GM18858 (cell line): ENCODE data around the gene CEBPA.
A peak's percentile ranks its signal among the peaks of the same experiment; 100 is the strongest.

ENCODE experiments used
- ATAC-seq: cut with Tn5 transposase; IDR thresholded peaks from one replicate; pipeline ENCODE4 v1.9.1; 2021; ENCODE audit not compliant: unreplicated experiment

Gene CEBPA

DNA sequence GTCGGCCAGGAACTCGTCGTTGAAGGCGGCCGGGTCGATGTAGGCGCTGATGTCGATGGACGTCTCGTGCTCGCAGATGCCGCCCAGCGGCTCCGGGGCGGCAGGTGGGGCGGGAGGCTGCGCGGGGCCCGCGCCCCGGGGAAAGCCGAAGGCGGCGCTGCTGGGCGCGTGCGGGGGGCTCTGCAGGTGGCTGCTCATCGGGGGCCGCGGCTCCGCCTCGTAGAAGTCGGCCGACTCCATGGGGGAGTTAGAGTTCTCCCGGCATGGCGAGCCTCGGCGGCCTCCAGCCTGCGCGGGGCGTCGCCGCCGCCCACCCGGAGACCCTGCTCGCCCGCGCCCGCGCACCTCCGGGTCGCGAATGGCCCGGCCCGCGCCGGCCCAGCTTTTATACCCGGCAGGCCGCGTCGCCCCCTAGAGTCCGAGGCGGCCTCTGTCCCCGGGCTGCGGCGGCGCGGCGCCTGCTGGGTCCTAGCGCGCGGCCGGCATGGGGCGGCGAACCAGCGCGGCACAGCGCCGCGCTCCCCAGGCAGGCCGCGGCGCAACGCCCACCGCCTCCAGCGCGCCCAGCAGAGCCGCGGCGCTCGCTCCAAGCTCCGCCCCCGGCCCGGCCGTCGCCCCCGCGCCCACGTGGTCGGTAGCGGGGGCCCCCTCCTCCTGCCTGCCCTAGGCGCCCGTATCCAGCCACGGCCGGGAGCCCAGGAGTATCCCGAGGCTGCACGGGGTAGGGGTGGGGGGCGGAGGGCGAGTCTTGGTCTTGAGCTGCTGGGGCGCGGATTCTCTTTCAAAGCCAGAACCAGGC is at the start of gene CEBPA:
CEBPA (minus strand) TSS at position 360 of the 799 bp plus-strand sequence; CDS start at position 240, 120 bp downstream.
- ATAC-seq = peak; percentile 67

DNA sequence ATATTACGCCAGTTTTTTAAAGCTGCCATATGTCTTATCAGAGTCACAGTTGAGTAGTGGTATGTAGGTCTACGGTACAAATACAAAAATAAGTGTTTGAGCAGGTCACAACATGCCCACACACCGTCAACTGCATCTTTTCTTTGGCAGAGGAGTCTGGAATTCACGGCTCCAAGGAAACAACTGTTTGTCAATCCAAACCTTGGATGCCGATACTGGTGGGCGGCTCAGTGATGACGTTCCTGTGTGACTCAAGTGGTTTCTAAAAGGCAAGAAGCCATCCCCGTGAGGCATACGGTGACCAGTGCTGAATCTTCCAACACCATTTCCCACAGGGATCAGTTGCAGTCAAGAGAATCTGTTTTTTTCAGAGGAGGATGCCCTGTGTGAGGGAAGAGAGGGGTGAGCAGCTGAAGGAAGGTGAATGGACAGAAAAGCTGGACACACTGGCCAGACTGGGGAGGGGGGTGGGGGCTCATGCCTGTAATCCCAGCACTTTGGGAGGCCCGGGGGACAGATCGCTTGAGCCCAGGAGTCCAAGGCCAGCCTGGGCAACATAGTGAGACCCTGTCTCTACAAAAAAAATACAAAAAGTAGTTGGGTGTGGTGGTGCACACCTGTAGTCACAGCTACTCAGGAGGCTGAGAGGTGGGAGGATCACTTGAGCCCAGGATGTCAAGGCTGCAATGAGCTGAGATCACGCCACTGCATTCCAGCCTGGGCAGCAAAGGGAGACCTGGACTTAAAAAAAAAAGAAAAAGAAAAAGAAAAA is 48.4 kb upstream of the CEBPA start:
- ATAC-seq = no peak

DNA sequence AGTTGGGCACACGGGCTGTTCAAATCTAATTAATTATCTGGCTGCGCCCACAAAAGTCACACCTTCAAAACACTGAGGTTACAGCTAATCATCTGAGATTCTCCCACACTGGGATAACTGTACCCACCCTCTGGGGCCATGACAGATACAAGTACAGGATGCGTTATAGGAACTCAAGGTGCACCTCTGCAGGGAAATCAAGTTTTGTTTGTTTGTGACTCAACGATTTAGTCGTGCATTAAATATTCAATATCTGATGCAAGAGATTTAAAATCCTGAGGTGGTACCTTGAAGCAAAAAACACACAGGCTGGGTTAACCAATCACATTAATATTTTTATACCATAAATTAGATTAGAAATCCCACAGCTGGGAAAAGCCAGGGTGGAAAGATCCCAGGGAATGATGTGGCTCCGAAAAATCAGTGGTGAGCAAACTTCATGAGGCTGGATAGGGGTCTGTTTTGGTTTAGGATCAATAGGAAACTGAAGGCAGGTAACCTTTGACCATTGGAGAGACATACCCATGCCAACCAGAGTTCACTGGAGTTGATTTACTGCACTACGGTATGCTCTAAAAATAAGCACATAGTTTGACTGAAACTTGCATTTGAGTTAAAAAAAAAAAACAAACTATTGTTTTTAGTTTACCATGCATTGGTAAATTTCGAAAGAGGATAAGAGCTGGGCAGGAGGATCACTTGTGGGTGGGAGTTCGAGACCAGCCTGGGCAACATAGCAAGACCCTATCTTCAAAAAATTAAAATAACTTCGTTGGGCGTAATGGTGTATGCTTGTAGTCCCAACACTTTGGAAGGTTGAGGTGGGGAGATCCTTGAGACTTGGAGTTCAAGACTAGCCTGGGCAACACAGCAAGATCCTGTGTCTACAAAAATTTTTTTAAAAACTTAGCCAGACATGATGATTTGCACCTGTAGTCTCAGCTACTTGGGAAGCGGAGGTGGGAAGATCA is 47.3 kb upstream of the CEBPA start:
- ATAC-seq = no peak

DNA sequence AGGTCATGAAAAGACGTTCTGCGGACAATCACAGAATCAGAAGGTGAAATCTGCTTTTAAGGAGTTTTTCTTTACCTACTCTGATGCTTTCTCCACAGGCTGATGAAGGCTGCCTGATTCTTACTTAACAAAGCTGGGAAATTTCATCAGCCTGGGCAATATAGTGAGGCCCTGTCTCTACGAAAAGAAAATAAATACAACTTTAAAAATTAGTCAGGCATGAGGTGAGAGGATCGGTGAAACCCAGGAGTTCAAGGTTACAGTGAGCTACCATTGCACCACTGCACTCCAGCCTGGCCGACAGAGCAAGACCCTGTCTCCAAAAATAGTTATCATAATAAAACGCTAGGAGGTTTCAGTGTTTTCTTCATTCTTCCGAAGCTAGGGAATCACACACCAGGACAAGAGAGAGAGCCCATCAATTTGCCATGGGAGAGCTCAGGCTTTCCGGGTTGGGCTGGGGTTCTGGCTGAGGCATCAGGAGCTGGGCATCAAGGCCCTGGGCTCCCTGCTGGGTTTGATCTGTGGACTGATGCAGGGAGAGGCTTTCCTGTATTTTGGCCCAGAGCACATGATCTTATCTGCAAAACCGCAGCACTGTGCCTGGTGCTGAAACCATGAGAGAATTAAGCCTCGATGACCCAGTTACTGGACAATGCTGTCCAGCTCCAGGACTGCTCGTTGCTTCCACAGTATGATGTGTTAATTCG is 46.1 kb upstream of the CEBPA start:
- no peak for ATAC-seq

DNA sequence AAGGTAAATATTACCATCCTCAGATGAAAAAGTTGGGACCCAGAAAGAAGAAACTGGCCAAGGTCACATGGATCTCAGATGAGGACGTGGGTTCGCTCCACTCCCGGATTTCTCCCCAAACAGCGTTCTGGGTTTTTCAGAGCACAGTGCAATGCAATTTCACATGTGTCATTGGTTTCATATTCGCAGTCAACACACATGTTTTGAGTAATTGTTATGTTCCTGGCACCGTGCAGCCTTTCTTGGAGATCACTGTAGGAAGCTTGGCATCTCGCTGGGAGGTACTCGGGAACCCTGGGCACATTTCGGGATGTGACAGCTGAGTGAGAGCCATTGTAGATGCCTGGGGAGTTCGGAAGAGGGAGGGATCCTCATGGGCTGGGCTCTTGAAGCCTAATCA is 45.0 kb upstream of the CEBPA start:
- ATAC-seq = no peak

DNA sequence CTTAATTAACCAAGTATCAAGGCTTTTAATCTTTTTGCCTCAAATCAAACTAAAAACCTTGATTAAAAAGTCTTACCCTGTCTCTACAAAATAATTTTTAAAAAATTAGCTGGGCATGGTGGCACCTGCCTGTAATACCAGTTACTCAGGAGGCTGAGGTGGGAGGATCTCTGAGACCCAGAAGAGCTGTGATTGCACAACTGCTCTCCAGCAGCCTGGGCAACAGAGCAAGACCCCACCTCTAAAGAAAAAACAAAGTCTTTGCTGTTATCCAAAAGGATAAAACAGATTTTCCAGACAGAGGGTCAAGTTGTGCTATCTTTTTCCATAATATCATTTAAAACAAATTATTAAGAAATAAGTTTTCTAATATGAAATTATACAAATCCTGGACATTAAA is 44.3 kb upstream of the CEBPA start:
- no peak for ATAC-seq

DNA sequence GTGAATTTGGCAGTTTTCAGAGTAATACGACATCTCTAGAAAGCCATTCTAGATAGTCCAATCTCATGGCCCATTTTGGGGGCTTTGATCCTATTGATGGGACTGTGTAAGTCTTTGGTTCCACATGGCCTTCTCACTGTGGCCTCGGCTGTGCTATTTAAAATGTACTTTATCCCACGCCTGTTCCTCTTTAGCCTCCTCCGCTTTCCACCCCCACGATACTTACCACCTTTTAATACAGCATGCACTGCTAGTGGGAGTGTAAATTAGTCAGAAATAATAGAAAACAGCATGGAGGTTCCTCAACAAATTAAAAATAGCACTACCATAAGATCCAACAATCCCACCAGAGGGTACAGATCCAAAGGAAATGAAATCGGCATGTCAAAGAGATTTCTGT is 42.8 kb upstream of the CEBPA start:
- no peak for ATAC-seq

DNA sequence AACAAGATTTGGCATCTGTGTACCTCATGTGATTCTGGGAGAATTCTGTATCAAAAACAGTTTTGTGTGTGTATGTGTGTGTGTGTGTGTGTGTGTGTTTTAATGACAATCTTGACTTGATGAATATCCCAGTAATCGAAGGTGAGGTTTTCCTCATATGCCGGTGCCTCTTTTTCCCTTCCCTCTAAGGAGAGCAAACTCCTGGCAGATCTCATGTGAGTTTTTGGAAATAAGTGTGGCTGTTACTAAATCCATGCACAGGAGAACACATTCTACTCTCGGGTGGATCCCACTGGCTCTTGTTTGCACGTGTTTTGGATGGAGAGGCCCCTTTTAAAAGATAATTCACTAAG is 42.2 kb upstream of the CEBPA start:
- ATAC-seq = no peak

DNA sequence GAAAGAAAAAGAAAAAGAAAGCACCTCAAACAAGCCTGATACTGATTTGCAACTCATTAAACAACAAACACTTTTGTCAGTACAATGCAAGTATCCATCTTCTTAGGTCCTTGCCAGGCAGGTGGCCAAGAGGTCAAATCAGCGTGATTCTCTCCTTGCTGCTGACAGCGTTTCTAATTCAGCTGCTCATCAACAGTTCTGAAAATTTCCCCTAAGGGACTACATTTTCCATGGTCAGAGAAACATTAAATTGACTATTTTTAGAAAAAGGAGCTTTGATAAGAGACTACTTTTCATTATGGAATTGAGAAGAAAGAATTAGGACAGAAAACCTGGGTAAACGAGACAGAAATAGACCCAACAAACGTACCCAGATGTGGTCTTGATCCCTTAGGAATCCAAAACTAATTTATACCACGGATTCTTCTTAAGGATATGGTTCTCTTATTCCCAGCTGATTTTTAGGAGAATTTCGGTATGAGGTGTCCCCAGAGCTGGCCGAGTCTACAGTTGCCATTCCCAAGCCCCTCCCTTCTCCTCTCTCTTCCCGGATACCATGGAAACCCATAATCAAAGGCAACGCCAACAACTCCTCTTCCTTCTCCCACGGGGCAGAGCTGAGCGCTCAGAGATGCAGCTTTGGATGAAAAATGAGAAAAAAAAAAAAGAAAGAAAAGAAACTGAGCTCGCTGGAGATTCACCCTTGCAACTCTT is 41.7 kb upstream of the CEBPA start:
- no peak for ATAC-seq

DNA sequence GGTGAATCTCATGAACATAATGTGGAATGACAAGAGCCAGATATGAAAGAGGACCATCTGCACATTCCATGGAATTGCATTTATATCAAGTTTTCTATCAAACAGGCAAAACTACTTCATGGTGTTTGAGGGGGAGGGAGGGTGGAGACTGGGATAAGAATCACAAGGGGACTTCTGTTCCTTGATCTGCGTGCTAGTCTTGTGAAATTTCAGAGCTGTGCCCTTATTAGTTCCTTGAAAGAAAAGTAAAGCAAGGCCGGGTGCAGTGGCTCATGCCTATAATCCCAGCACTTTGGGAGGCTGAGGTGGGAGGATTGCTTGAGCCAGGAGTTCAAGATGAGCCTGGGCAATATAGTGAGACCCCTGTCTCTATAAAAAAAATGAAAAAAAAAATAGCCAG is 41.0 kb upstream of the CEBPA start:
- ATAC-seq = no peak

DNA sequence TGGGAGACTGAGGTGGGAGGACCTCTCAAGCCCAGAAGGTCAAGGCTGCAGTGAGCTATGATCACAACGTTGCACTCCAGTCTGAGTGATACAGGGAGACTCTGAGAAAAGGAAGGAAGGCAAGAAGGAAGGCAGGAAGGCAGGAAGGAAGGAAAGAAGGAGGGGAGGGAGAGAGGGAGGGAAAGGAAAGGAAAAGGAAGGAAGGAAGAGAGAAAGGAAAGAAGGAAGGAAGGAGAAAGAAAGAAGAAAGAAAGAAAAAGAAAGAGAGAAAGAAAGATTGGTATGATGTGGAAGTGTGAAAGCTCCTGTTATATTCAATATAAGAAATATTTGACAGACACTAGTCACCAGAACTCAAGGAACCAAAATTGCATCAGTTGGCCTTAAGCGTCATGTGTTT is 38.7 kb upstream of the CEBPA start:
- ATAC-seq = no peak

DNA sequence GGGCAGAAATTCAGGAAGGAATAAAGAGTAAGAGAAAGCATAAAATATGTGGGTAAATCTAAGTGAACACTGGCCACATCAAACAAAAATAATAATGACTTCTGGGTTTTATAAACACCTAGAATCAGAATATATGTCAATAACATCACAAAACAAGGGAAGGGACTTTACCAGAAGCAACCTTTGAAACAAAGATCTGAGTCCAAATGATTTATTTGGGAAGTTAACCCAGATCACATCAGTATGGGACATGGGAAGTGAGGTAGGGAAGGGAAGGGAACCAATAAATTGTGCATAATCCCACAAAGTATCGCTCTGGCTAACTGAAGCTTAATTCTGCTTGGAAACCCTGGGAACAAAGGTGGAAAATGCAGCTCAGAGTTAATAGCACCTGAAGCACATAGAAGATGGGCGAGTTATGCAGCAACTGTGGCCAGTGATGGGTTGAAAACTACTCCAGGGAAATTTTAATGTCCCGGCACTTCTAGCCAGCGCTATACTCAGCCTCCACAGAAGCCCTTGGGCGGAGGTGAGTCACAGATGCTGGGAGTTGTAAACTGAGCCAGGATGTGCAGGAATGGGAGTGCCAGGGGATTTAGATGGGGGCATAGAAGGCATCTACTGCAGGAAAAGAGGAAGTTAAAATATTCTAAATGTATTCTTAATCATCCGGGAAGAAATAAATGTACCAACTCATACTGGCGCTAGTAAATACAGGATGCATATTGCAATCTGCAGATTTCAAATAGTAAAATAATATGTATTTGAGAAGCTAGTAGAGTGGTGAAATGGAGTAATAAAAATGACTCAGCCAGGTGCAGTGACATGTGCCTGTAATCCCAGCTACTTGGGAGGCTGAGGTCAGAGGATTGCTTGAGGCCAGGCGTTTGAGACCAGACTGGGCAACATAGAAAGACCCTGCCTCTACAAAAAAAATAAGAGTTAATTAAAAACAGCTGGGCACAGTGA is 37.0 kb upstream of the CEBPA start:
- no peak for ATAC-seq

DNA sequence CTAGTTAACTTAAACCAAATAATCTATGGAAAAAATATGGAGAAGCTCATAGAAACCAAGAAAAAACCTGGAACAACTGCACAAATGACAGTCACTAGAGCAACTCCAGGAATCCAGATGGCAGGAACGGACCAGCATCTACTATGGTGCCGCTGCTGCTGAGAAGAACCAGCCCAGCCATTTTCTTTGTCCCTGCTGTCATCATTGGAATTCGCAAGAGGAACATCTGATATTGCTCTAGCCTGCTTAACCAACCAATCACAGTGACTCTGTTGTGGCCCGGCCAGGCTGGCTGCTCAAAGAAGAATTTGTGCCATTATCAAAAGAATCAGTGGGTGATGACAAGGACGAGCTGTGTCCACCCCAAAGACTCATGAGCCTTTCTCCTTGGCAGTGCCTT is 33.1 kb upstream of the CEBPA start:
- no peak for ATAC-seq

DNA sequence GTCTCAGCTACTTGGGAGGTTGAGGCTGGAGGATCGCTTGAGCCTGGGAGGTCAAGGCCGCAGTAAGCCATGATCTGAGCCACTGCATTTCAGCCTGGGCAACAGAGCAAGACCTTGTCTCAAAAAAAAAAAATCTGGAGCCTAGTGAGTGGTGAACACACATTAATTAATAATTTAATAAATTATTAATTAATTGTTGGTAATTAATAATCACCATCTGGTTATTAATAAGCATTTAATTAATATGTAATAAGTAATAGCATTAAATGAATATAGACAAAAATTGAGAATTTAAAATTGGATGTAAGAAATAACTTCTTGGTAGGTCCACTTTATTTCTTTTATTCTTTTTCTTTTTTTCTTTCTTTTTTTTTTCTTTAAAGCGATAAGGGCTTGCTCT is 31.9 kb upstream of the CEBPA start:
- no peak for ATAC-seq

DNA sequence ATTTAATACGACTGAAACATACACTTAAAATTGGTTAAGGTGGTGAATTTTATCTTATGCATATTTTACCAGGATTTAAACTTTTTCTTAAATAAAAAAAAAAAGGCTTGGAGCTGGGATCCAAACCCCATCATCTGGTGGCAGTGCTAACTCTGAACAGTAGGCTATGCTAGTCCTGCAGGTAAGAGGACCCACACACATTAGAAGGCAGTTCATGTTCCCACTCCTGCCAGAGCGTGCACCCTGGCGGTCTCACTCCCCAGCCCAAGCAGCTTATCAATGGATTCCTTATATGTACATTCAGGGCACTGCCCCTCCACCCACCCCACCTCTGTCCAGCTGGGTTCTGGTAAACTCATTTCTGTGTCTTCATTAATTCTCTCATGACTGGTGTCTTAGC is 31.3 kb upstream of the CEBPA start:
- no peak for ATAC-seq

DNA sequence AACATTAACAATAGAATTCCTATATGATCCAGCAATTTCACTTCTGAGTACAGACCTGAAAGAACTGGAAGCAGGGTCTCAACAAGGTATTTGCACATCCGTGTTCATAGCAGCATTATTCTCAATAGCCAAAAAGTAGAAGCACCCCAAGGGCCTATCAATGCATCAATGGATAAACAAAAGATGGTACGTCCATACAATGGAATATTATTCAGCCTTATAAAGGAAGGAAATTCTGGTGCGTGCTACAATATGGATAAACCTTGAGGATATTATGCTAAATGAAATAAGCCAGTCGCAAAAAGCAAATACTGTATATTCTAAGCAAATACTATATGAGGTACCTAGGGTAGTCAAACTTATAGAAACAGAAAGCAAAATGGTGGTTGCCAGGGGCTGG is 30.8 kb upstream of the CEBPA start:
- ATAC-seq = no peak

DNA sequence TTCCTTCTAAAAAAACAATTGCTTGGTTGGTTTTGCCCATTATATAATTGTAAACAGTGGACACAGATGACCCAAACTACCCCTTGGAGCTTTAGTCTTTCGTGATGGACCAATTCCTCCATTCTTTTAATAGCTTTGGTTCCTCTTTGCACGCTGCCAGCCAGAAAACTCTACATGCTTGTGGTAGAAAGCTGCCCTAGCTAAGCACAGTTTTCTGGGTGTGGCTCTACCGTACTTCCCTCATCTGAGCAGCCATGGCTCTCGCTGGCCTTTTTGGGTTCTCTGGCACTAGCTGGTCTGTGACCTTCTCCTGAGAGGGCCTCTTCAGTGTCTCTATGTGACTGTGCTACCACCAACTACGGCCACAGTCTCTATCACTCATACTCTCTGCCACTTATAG is 29.9 kb upstream of the CEBPA start:
- no peak for ATAC-seq

DNA sequence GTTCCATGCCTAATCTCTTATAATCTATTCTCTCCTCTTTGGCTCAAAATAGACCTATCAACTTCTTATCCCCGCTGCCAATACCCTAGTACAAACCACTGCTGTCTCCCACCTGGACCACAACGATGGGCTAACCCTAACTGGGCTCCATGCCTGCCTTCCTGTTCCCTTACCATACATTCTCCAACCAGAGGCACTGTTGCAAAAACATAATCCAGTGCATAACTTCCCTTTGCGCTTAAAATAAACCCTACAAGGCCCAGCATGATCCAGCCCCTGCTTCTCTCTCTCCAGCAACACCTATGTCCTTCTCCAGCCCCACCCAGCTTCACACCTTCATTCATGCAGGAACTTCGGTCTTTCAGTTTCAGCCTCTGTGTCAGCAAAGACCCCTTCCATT is 27.4 kb upstream of the CEBPA start:
- ATAC-seq = no peak

DNA sequence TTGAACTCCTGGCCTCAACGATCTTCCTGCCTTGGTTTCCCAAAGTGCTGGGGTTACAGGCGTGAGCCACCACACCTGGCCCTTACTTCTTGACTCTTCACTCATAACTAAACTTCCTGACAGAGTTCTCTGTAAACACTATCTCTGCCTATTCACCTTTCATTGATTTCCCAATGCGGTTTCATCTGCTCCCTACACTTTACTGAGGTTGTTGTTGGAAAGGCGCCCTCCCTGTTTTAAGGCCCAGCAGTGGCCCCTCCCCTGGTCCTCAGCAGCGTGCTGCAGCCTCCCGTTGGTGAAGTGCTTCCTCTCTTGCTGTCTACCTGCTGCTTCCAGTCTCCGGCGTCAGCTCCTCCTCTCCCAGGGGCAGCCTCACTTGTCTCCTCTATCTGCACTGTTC is 26.7 kb upstream of the CEBPA start:
- no peak for ATAC-seq
